ENCODE data around the gene LRFN2. TPM values are rescaled to one million over a fixed set of nuclear protein-coding genes. Genes with fewer than 3 reads are reported as not detected.

LRFN2 gene
- total and polyA plus RNA-seq, 2 of the 8 experiments (the other 6 are each of a cell fraction or from before 2014, with no cell fraction given), result 2.3 TPM

GRCh38 chr6:40373267-40373666 is 213.9 kb downstream of the LRFN2 start:
- CTCF ChIA-PET (ENCODE audit: partially characterized antibody), result interaction anchor here (1.1 kb wide), 1 partner anchor 45 kb away, joined by 3 read pairs; no protein-coding TSS in a partner anchor
- no peak overlapping the region for H3K18ac ChIP-seq (ENCODE audit: extremely low read depth, low read length)
- no peak overlapping the region for H3K4me2 ChIP-seq (ENCODE audit: insufficient read depth in 1 of 2, low read depth in 2 of 2, low read length in 2 of 2)
- POLR2A ChIA-PET (ENCODE audit: partially characterized antibody), result no interaction called here
- no peak overlapping the region for H3K56ac ChIP-seq (replicated peaks; ENCODE audit: insufficient read length, low read depth, low read length)
- no peak overlapping the region for H3K9ac ChIP-seq (replicated peaks in 1 of 4; ENCODE audit: extremely low read depth in 1 of 4, low read depth in 3 of 4, low read length in 3 of 4)
- no peak overlapping the region for H3K4me3 ChIP-seq (ENCODE audit: extremely low read depth in 1 of 4, insufficient read depth in 2 of 4, low read depth in 3 of 4, low read length in 4 of 4)
- no peak overlapping the region for H4K91ac ChIP-seq (replicated peaks; ENCODE audit: insufficient read length, low read length)
- no peak overlapping the region for H3K27ac ChIP-seq (ENCODE audit: low read depth, low read length)
- H2BK20ac ChIP-seq (ENCODE audit: low read length), result no peak overlapping the region
- no peaks in the 10 kb centered on the region for H3K23me2 ChIP-seq (ENCODE audit: low read depth, low read length)
- no peak overlapping the region for H3K23ac ChIP-seq (ENCODE audit: insufficient read length)
- H2BK15ac ChIP-seq (ENCODE audit: low read length), result no peak overlapping the region
- no peaks in the 10 kb centered on the region for H3K79me2 ChIP-seq (ENCODE audit: control insufficient read depth in 1 of 2, insufficient read depth in 2 of 2, low read length in 2 of 2)
- no peaks in the 10 kb centered on the region for H4K20me1 ChIP-seq (replicated peaks in 1 of 2; ENCODE audit: control insufficient read depth in 1 of 2, insufficient read depth in 2 of 2, low read length in 2 of 2)
- no peak overlapping the region for H2BK12ac ChIP-seq (ENCODE audit: low read depth, low read length)
- no peak for DNase-seq (ENCODE audit: low read depth in 1 of 2, low spot score in 2 of 2)
- H3K14ac ChIP-seq (ENCODE audit: insufficient read length), result no peak overlapping the region
- H3K4ac ChIP-seq (replicated peaks; ENCODE audit: insufficient read length, low read depth, low read length), result no peak overlapping the region
- H2AK5ac ChIP-seq (ENCODE audit: low read depth, low read length), result no peak overlapping the region
- H3K36me3 ChIP-seq (ENCODE audit: control insufficient read depth in 2 of 4, insufficient read depth in 4 of 4, low read length in 3 of 4), result no peaks in the 10 kb centered on the region
- H4K5ac ChIP-seq (ENCODE audit: insufficient read length, low read depth, low read length), result no peak overlapping the region
- H4K8ac ChIP-seq (ENCODE audit: extremely low read depth, insufficient read depth, low read length), result no peak overlapping the region
- H2AFZ ChIP-seq (ENCODE audit: low read length), result no peak overlapping the region
- no peaks in the 10 kb centered on the region for H3K79me1 ChIP-seq (ENCODE audit: low read depth, low read length)
- no peaks in the 10 kb centered on the region for H3K27me3 ChIP-seq (replicated peaks in 1 of 4; ENCODE audit: control insufficient read depth in 3 of 4, extremely low read depth in 1 of 4, insufficient read depth in 3 of 4, low read length in 3 of 4)
- H2BK5ac ChIP-seq (ENCODE audit: low read depth, low read length), result no peak overlapping the region
- H3K9me3 ChIP-seq (ENCODE audit: insufficient read depth in 2 of 2, low read depth in 1 of 2, low read length in 1 of 2), result no peaks in the 10 kb centered on the region
- no peak overlapping the region for H2BK120ac ChIP-seq (replicated peaks; ENCODE audit: low read depth, low read length)
- no peak for TF ChIP-seq JUN (IDR thresholded peaks at IDR 0.05; ENCODE audit: low read depth, low read length)
- TF ChIP-seq GTF2F1 (IDR thresholded peaks at IDR 0.05; ENCODE audit: borderline replicate concordance, low read depth, low read length), result no peak
- no peak for TF ChIP-seq POLR2A (IDR thresholded peaks at IDR 0.05; ENCODE audit: control extremely low read depth in 1 of 2, low read depth in 2 of 2, low read length in 2 of 2)
- TF ChIP-seq SIX5 (IDR thresholded peaks at IDR 0.05; ENCODE audit: low read depth, low read length), result no peak
- TF ChIP-seq ZNF274 (IDR thresholded peaks at IDR 0.05; ENCODE audit: borderline replicate concordance, extremely low read depth, low read length), result no peak
- no peak for TF ChIP-seq KDM1A (IDR thresholded peaks at IDR 0.05; ENCODE audit: borderline replicate concordance, low read length)
- no peak for TF ChIP-seq SP4 (IDR thresholded peaks at IDR 0.05; ENCODE audit: low read length)
- TF ChIP-seq RNF2 (IDR thresholded peaks at IDR 0.05; ENCODE audit: borderline replicate concordance, low read depth, low read length, missing control alignments, poor library complexity, severe bottlenecking), result no peak
- TF ChIP-seq SRF (IDR thresholded peaks at IDR 0.05; ENCODE audit: low read depth, low read length), result no peak
- no peak for TF ChIP-seq PHF8 (conservative IDR thresholded peaks at IDR 0.05; ENCODE audit: low read depth, low read length)
- TF ChIP-seq TCF12 (IDR thresholded peaks at IDR 0.05; ENCODE audit: low read depth, low read length), result no peak
- no peak for TF ChIP-seq JUND (IDR thresholded peaks at IDR 0.05; ENCODE audit: low read length)
- TF ChIP-seq CHD2 (IDR thresholded peaks at IDR 0.05; ENCODE audit: low read length), result no peak
- no peak for FAIRE-seq
- H3K4me1 ChIP-seq (replicated peaks in 1 of 4; ENCODE audit: control insufficient read depth in 3 of 4, insufficient read depth in 4 of 4, low read length in 3 of 4), result no peaks in the 10 kb centered on the region

Measured in H1 (cell line).